Liver (tissue), 3 donors: ENCODE data around the gene COL11A2.

Experiments
- ATF3 ChIP-seq: IDR thresholded peaks from 2 replicates; pipeline ENCODE4 v1.6.1; 2016; ENCODE audit warnings: antibody characterized with exemption
- CTCF ChIP-seq: fragments of 150-350 bp; IDR thresholded peaks from 2 replicates; pipeline ENCODE4 v1.5.1; 2017; ENCODE audit warnings: improper control_type of control experiment, low read depth, low read length; ENCODE audit not compliant: missing input control
- FOXA1 ChIP-seq: IDR thresholded peaks from 2 replicates; pipeline ENCODE4 v1.6.1; 2016; ENCODE audit warnings: antibody characterized with exemption
- HNF4G ChIP-seq: IDR thresholded peaks from 2 replicates; pipeline ENCODE4 v1.6.1; 2016; ENCODE audit warnings: antibody characterized with exemption
- MAX ChIP-seq: IDR thresholded peaks from 2 replicates; pipeline ENCODE4 v1.6.1; 2016; ENCODE audit warnings: antibody characterized with exemption
- RAD21 ChIP-seq, 2 donors: IDR thresholded peaks; 2 replicates each; pipeline ENCODE4 v1.6.1; 2016; ENCODE audit warnings: antibody characterized with exemption in 2 of 2, mild to moderate bottlenecking in 2 of 2
- REST ChIP-seq: IDR thresholded peaks from 2 replicates; pipeline ENCODE4 v1.6.1; 2016; ENCODE audit warnings: antibody characterized with exemption, mild to moderate bottlenecking
- RXRA ChIP-seq, 2 donors: IDR thresholded peaks; 2 replicates each; pipeline ENCODE4 v1.6.1; 2017 to 2018; ENCODE audit warnings: antibody characterized with exemption in 2 of 2, mild to moderate bottlenecking in 1 of 2
- TAF1 ChIP-seq: conservative IDR thresholded peaks from 2 replicates; pipeline ENCODE4 v1.6.1; 2016; ENCODE audit warnings: antibody characterized with exemption, mild to moderate bottlenecking
- ZBTB33 ChIP-seq: IDR thresholded peaks from 2 replicates; pipeline ENCODE4 v1.6.1; 2016; ENCODE audit warnings: antibody characterized with exemption
- donor health status: healthy.
- donor health status: healthy.

- TF ChIP-seq CTCF, result no peak
- no peak for TF ChIP-seq RXRA (IDR thresholded peaks at IDR 0.05)
- TF ChIP-seq MAX, result no peak
- no peak for TF ChIP-seq TAF1
- no peak for TF ChIP-seq ZBTB33
- no peak for TF ChIP-seq RAD21 (IDR thresholded peaks at IDR 0.05)
- no peak for TF ChIP-seq REST
- TF ChIP-seq ATF3, result no peak
- TF ChIP-seq HNF4G, result no peak
- TF ChIP-seq FOXA1, result no peak
These were observed 24.6 kb downstream of the COL11A2 start for GRCh38 chr6:33167374-33168283.
